HepG2 (cell line): ENCODE data around the gene CCDC33. TPM values are rescaled to one million over a fixed set of nuclear protein-coding genes. Genes with fewer than 3 reads are reported as not detected.

Source experiments
- AGO2 ChIP-seq: fragments of 200-400 bp; formaldehyde crosslinking; optimal IDR thresholded peaks from 2 replicates; pipeline ENCODE3; 2017; ENCODE audit warnings: mild to moderate bottlenecking, low read depth, low read length, moderate library complexity
- FOXC1 ChIP-seq: sonication (generic); formaldehyde crosslinking; IDR thresholded peaks from 2 replicates; pipeline ENCODE4 v1.8.0; 2022; ENCODE audit warnings: mild to moderate bottlenecking, missing genetic modification reagents, borderline replicate concordance
- GPN1 ChIP-seq: sonication (generic); formaldehyde crosslinking; IDR thresholded peaks from 2 replicates; pipeline ENCODE4 v1.5.1; 2020; ENCODE audit warnings: missing genetic modification reagents, borderline replicate concordance
- GZF1 ChIP-seq: sonication (generic); formaldehyde crosslinking; IDR thresholded peaks from 2 replicates; pipeline ENCODE4 v1.5.1; 2020; ENCODE audit warnings: mild to moderate bottlenecking, missing genetic modification reagents
- HDAC2 ChIP-seq: sonication (generic); formaldehyde crosslinking; IDR thresholded peaks from 2 replicates; pipeline ENCODE4 v1.4.0; 2020; ENCODE audit warnings: missing genetic modification reagents
- MLLT10 ChIP-seq: sonication (generic); formaldehyde crosslinking; IDR thresholded peaks from 2 replicates; pipeline ENCODE4 v1.4.0; 2020; ENCODE audit warnings: missing genetic modification reagents
- SIN3B ChIP-seq: fragments of 150-350 bp; IDR thresholded peaks from 2 replicates; pipeline ENCODE4 v1.6.1; 2014; ENCODE audit warnings: low read length
- SOX5 ChIP-seq: IDR thresholded peaks from 2 replicates; pipeline ENCODE4 v1.6.1; 2016; ENCODE audit warnings: borderline replicate concordance
- TEAD2 ChIP-seq: sonication (generic); formaldehyde crosslinking; IDR thresholded peaks from 2 replicates; pipeline ENCODE4 v1.9.0; 2021; ENCODE audit warnings: missing genetic modification reagents
- THAP11 ChIP-seq: IDR thresholded peaks from 2 replicates; pipeline ENCODE4 v1.6.1; 2016; ENCODE audit warnings: missing biosample characterization, missing genetic modification reagents
- ZBTB1 ChIP-seq: sonication (generic); formaldehyde crosslinking; IDR thresholded peaks from 2 replicates; pipeline ENCODE4 v1.4.0; 2020; ENCODE audit warnings: missing genetic modification reagents, borderline replicate concordance
- ZBTB44 ChIP-seq: sonication (generic); formaldehyde crosslinking; IDR thresholded peaks from 2 replicates; pipeline ENCODE4 v1.4.0; 2020; ENCODE audit warnings: missing genetic modification reagents
- ZNF18 ChIP-seq: sonication (generic); formaldehyde crosslinking; IDR thresholded peaks from 2 replicates; pipeline ENCODE4 v1.8.0; 2022; ENCODE audit warnings: mild to moderate bottlenecking, missing genetic modification reagents; ENCODE audit not compliant: insufficient replicate concordance
- ZNF660 ChIP-seq: sonication (generic); formaldehyde crosslinking; IDR thresholded peaks from 2 replicates; pipeline ENCODE4 v1.5.1; 2020; ENCODE audit warnings: mild to moderate bottlenecking, low read depth, missing genetic modification reagents, borderline replicate concordance
- ZNF766 ChIP-seq: sonication (generic); formaldehyde crosslinking; IDR thresholded peaks from 2 replicates; pipeline ENCODE4 v1.5.0; 2020; ENCODE audit warnings: missing genetic modification reagents, borderline replicate concordance
- polyA plus RNA-seq, 8 experiments: library from polyadenylated mRNA; depleted of rRNA in 3 of 8; stranded (reverse) in 7 of 8; unstranded in 1 of 8; fragments of >200 nt; fragmentation: Illumina TruSeq in 4 of 8; extraction: Trizol in 4 of 8; gene quantifications; 2 replicates each; pipeline versions ENCODE4 v1.2.1 to v1.2.3, GENCODE V29; 2011 to 2016; ENCODE audit warnings: low read depth in 4 of 8, missing spikeins in 1 of 8, mixed read lengths in 1 of 8; ENCODE audit not compliant: insufficient read depth in 1 of 8
- total RNA-seq, 5 experiments: library from RNA; depleted of rRNA; stranded (reverse); fragments of >200 nt; fragmentation: Illumina TruSeq; extraction: Trizol; gene quantifications; 2 replicates each; pipeline ENCODE4 v1.2.3, GENCODE V29; 2016; ENCODE audit warnings: low read depth in 1 of 5
- TF ChIP-seq, protein P1 (sequence below): sonication (generic); formaldehyde crosslinking; conservative IDR thresholded peaks from 2 replicates; pipeline ENCODE4 v1.8.0; 2022; ENCODE audit warnings: mild to moderate bottlenecking, moderate library complexity, missing genetic modification reagents
- TF ChIP-seq, protein P2 (sequence below): sonication (generic); formaldehyde crosslinking; IDR thresholded peaks from 2 replicates; pipeline ENCODE4 v1.5.0; 2020; ENCODE audit warnings: missing genetic modification reagents
- TF ChIP-seq, protein P3 (sequence below): sonication (generic); formaldehyde crosslinking; IDR thresholded peaks from 2 replicates; pipeline ENCODE4 v1.8.1; 2022; ENCODE audit warnings: low read depth, mild to moderate bottlenecking, missing genetic modification reagents

CCDC33 gene
- total and polyA plus RNA-seq, 2 of the 13 experiments (the other 11 are each of a cell fraction or from before 2014, with no cell fraction given) = 0.30 TPM; not detected in 1

DNA sequence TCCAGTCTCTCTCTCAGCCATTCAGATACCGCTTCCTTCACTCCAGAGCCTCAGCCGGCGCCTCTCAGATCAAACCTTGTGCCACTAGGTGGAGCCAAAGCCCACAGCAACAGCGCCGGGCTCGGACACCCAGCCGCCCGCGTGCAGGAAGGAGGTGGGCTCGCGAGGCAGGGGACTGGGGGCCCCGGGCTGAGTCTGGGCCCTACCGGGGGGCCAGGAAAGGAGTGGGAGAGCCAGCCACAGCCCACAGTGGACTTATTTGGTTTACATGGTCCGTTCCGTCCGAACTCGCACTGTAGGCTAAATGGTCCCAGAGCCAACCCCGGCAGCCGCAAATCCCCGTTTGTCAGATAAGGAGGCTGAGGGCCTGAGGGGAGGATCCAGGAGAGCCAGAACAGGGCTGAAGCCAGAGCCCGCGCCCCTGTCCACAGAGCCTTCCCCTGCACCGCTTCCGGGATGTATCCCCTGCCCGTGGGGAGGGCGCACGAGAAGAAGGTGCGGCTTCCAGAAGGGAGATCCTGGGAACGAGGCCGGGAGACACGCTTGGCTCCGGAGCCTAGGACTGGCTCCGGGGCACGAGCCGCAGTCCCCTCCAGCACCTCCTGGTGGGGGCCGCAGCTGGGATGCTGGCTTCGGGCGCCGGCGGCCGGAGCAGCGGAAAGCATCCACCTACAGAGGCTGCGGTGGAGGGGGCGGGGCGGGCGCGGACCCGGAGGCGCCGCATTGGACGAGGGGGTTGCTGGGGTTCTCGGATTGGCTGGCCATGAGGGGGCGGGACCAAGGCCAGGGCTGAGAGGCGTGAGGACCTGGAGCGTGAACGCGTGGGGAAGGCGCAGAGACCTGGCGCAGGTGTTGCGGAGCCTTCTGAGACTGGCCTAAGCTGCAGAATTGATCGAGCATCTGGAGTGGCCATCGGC is 137.9 kb downstream of the CCDC33 start (continued):
- TF ChIP-seq, protein P1, sequence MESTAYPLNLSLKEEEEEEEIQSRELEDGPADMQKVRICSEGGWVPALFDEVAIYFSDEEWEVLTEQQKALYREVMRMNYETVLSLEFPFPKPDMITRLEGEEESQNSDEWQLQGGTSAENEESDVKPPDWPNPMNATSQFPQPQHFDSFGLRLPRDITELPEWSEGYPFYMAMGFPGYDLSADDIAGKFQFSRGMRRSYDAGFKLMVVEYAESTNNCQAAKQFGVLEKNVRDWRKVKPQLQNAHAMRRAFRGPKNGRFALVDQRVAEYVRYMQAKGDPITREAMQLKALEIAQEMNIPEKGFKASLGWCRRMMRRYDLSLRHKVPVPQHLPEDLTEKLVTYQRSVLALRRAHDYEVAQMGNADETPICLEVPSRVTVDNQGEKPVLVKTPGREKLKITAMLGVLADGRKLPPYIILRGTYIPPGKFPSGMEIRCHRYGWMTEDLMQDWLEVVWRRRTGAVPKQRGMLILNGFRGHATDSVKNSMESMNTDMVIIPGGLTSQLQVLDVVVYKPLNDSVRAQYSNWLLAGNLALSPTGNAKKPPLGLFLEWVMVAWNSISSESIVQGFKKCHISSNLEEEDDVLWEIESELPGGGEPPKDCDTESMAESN (CRISPR knock-in tag) = no peak; the same call in 1 of the 2 replicates
- TF ChIP-seq SIN3B = no peak
- TF ChIP-seq, protein P2, sequence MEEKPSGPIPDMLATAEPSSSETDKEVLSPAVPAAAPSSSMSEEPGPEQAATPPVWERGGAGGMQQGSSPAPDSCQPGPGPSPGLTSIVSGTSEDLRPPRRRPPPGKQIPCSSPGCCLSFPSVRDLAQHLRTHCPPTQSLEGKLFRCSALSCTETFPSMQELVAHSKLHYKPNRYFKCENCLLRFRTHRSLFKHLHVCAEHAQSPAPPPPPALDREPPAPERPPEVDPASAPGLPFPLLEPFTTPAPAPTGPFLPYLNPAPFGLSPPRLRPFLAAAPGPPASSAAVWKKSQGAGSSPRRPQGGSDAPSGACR (CRISPR knock-in tag) = peak; percentile 75; the same call in 1 of the 2 replicates
- TF ChIP-seq SOX5 = no peak
- peak; percentile 82 for TF ChIP-seq FOXC1
- TF ChIP-seq GPN1 = no peak
- no peak for TF ChIP-seq ZBTB44 (CRISPR knock-in tag)
- TF ChIP-seq HDAC2 (CRISPR knock-in tag) = peak; percentile 4; the same call in 1 of the 2 replicates
- TF ChIP-seq ZNF766 (CRISPR knock-in tag) = no peak
- TF ChIP-seq MLLT10 (CRISPR knock-in tag) = no peak
- TF ChIP-seq ZNF18 = no peak
- TF ChIP-seq THAP11 = peak; percentile 27; the same call in 1 of the 2 replicates
- peak; percentile 46 for TF ChIP-seq AGO2
- TF ChIP-seq, protein P3, sequence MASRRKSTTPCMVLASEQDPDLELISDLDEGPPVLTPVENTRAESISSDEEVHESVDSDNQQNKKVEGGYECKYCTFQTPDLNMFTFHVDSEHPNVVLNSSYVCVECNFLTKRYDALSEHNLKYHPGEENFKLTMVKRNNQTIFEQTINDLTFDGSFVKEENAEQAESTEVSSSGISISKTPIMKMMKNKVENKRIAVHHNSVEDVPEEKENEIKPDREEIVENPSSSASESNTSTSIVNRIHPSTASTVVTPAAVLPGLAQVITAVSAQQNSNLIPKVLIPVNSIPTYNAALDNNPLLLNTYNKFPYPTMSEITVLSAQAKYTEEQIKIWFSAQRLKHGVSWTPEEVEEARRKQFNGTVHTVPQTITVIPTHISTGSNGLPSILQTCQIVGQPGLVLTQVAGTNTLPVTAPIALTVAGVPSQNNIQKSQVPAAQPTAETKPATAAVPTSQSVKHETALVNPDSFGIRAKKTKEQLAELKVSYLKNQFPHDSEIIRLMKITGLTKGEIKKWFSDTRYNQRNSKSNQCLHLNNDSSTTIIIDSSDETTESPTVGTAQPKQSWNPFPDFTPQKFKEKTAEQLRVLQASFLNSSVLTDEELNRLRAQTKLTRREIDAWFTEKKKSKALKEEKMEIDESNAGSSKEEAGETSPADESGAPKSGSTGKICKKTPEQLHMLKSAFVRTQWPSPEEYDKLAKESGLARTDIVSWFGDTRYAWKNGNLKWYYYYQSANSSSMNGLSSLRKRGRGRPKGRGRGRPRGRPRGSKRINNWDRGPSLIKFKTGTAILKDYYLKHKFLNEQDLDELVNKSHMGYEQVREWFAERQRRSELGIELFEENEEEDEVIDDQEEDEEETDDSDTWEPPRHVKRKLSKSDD = no peak
- no peak; the same call in 1 of the 2 replicates for TF ChIP-seq ZNF660 (CRISPR knock-in tag)
- TF ChIP-seq ZBTB1 (CRISPR knock-in tag) = no peak
- TF ChIP-seq TEAD2 (CRISPR knock-in tag) = no peak
- TF ChIP-seq GZF1 (CRISPR knock-in tag) = no peak
